ENCODE results near the gene CCDC188.

DNA sequence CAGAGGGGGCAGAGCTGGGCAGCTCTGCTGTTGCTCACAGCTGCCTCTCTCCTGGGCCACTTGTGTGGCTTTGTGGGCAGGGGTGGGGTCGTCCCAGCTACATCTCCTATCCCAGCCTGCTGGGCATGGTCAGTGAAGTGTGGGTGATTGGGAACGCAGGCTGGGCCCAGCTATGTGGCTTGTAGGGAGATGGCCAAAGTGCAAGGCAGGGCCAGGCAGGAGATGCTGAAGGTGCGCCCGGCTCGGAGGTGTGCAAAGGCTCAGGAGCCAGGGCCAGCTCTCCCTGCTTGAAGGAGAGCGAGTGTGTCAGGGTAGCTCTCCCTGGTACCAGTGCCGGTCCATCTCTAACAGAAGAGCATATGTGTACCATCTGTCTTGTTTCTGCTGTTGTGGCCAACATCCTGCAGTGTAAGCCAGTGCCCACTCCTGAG is 43.4 kb downstream of the CCDC188 start:
- TF ChIP-seq ZNF561 (tag by site-specific recombination; IDR thresholded peaks at IDR 0.05; ENCODE audit: borderline replicate concordance) (no peak), ZNF670 (tag by site-specific recombination; IDR thresholded peaks at IDR 0.05; ENCODE audit: low read depth) (no peak), ZNF701 (tag by site-specific recombination; IDR thresholded peaks at IDR 0.05) (no peak), ZNF843 (tag by site-specific recombination; IDR thresholded peaks at IDR 0.05) (no peak), ZNF521 (tag by site-specific recombination; IDR thresholded peaks at IDR 0.05) (no peak), YY1 (tag by site-specific recombination; IDR thresholded peaks at IDR 0.05) (no peak), ZSCAN16 (tag by site-specific recombination; IDR thresholded peaks at IDR 0.05) (no peak), ZNF37A (tag by site-specific recombination; IDR thresholded peaks at IDR 0.05) (no peak), SP7 (tag by site-specific recombination; IDR thresholded peaks at IDR 0.05) (no peak), ZNF404 (tag by site-specific recombination; IDR thresholded peaks at IDR 0.05) (no peak)
- TF ChIP-seq, protein P1, sequence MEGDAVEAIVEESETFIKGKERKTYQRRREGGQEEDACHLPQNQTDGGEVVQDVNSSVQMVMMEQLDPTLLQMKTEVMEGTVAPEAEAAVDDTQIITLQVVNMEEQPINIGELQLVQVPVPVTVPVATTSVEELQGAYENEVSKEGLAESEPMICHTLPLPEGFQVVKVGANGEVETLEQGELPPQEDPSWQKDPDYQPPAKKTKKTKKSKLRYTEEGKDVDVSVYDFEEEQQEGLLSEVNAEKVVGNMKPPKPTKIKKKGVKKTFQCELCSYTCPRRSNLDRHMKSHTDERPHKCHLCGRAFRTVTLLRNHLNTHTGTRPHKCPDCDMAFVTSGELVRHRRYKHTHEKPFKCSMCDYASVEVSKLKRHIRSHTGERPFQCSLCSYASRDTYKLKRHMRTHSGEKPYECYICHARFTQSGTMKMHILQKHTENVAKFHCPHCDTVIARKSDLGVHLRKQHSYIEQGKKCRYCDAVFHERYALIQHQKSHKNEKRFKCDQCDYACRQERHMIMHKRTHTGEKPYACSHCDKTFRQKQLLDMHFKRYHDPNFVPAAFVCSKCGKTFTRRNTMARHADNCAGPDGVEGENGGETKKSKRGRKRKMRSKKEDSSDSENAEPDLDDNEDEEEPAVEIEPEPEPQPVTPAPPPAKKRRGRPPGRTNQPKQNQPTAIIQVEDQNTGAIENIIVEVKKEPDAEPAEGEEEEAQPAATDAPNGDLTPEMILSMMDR (tag by site-specific recombination; IDR thresholded peaks at IDR 0.05), result no peak
- TF ChIP-seq, protein P2, sequence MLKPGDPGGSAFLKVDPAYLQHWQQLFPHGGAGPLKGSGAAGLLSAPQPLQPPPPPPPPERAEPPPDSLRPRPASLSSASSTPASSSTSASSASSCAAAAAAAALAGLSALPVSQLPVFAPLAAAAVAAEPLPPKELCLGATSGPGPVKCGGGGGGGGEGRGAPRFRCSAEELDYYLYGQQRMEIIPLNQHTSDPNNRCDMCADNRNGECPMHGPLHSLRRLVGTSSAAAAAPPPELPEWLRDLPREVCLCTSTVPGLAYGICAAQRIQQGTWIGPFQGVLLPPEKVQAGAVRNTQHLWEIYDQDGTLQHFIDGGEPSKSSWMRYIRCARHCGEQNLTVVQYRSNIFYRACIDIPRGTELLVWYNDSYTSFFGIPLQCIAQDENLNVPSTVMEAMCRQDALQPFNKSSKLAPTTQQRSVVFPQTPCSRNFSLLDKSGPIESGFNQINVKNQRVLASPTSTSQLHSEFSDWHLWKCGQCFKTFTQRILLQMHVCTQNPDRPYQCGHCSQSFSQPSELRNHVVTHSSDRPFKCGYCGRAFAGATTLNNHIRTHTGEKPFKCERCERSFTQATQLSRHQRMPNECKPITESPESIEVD (tag by site-specific recombination; IDR thresholded peaks at IDR 0.05), result no peak
- TF ChIP-seq, protein P3, sequence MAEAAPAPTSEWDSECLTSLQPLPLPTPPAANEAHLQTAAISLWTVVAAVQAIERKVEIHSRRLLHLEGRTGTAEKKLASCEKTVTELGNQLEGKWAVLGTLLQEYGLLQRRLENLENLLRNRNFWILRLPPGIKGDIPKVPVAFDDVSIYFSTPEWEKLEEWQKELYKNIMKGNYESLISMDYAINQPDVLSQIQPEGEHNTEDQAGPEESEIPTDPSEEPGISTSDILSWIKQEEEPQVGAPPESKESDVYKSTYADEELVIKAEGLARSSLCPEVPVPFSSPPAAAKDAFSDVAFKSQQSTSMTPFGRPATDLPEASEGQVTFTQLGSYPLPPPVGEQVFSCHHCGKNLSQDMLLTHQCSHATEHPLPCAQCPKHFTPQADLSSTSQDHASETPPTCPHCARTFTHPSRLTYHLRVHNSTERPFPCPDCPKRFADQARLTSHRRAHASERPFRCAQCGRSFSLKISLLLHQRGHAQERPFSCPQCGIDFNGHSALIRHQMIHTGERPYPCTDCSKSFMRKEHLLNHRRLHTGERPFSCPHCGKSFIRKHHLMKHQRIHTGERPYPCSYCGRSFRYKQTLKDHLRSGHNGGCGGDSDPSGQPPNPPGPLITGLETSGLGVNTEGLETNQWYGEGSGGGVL (tag by site-specific recombination; IDR thresholded peaks at IDR 0.05), result no peak
- TF ChIP-seq, protein P4, sequence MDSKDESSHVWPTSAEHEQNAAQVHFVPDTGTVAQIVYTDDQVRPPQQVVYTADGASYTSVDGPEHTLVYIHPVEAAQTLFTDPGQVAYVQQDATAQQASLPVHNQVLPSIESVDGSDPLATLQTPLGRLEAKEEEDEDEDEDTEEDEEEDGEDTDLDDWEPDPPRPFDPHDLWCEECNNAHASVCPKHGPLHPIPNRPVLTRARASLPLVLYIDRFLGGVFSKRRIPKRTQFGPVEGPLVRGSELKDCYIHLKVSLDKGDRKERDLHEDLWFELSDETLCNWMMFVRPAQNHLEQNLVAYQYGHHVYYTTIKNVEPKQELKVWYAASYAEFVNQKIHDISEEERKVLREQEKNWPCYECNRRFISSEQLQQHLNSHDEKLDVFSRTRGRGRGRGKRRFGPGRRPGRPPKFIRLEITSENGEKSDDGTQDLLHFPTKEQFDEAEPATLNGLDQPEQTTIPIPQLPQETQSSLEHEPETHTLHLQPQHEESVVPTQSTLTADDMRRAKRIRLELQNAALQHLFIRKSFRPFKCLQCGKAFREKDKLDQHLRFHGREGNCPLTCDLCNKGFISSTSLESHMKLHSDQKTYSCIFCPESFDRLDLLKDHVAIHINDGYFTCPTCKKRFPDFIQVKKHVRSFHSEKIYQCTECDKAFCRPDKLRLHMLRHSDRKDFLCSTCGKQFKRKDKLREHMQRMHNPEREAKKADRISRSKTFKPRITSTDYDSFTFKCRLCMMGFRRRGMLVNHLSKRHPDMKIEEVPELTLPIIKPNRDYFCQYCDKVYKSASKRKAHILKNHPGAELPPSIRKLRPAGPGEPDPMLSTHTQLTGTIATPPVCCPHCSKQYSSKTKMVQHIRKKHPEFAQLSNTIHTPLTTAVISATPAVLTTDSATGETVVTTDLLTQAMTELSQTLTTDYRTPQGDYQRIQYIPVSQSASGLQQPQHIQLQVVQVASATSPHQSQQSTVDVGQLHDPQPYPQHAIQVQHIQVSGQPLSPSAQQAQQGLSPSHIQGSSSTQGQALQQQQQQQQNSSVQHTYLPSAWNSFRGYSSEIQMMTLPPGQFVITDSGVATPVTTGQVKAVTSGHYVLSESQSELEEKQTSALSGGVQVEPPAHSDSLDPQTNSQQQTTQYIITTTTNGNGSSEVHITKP (tag by site-specific recombination; IDR thresholded peaks at IDR 0.05), result no peak
